IMR-90 (cell line): ENCODE results near the gene SIGLEC9. TPM values are rescaled to one million over a fixed set of nuclear protein-coding genes. Genes with fewer than 3 reads are reported as not detected.

Source experiments
- ATAC-seq: fragments of 200-7000 bp; cut with Tn5 transposase; 2 replicates; pipeline ENCODE4 v1.9.1; 2020; ENCODE audit warnings: low read depth, mild to moderate bottlenecking, moderate library complexity
- BruUV-seq: library from RNA; stranded (reverse); fragments of 400-500 nt; replicated peaks from 2 replicates; lab custom pipeline; 2021; lab: Mats Ljungman, UMichigan
- CTCF ChIA-PET: fragments of 300-600 bp; formaldehyde crosslinking; extraction: SDS; loops from one replicate; lab custom pipeline; 2021; ENCODE audit warnings: antibody characterized with exemption; lab: Yijun Ruan, JAX
- POLR2A ChIA-PET: fragments of 300-600 bp; sonication (Branson Sonifier 250); formaldehyde crosslinking; loops from one replicate; lab custom pipeline; 2022; ENCODE audit warnings: antibody characterized with exemption; ENCODE audit not compliant: unreplicated experiment; lab: Charles Lee
- DNase-seq: peaks from one replicate; pipeline ENCODE4 v3.0.0; 2013
- H2AFZ ChIP-seq: replicated peaks from 2 replicates; pipeline ENCODE3; 2013; ENCODE audit warnings: low read length, mild to moderate bottlenecking; ENCODE audit not compliant: poor library complexity
- H2AK5ac ChIP-seq: 2 replicates; pipeline ENCODE4 v1.6.1; 2013; ENCODE audit warnings: low read depth, low read length, inconsistent platforms
- H2AK9ac ChIP-seq: replicated peaks from 2 replicates; pipeline ENCODE3; 2013; ENCODE audit warnings: mild to moderate bottlenecking, low read depth, low read length, moderate library complexity; ENCODE audit not compliant: poor library complexity
- H2BK120ac ChIP-seq: 2 replicates; pipeline ENCODE4 v1.6.1; 2013; ENCODE audit warnings: low read depth, low read length, inconsistent platforms
- H2BK15ac ChIP-seq: 3 replicates; pipeline ENCODE4 v1.6.1; 2013; ENCODE audit warnings: low read depth, low read length, inconsistent platforms
- H2BK20ac ChIP-seq: 2 replicates; pipeline ENCODE4 v1.6.1; 2013; ENCODE audit warnings: low read depth, mild to moderate bottlenecking, inconsistent platforms, low read length, moderate library complexity
- H2BK5ac ChIP-seq: 2 replicates; pipeline ENCODE4 v1.6.1; 2013; ENCODE audit warnings: mild to moderate bottlenecking, low read depth, low read length, inconsistent platforms; ENCODE audit not compliant: poor library complexity, severe bottlenecking
- H3K14ac ChIP-seq: replicated peaks from 2 replicates; pipeline ENCODE4 v1.6.1; 2013; ENCODE audit warnings: low read depth, low read length, inconsistent platforms
- H3K18ac ChIP-seq: 2 replicates; pipeline ENCODE4 v1.6.1; 2013; ENCODE audit warnings: low read depth, low read length, control low read depth
- H3K23ac ChIP-seq: 2 replicates; pipeline ENCODE4 v1.6.1; 2013; ENCODE audit warnings: low read depth, low read length, inconsistent platforms
- H3K27ac ChIP-seq: 2 replicates; pipeline ENCODE4 v1.5.1; 2013; ENCODE audit warnings: mild to moderate bottlenecking, control low read depth, low read length; ENCODE audit not compliant: insufficient read depth
- H3K27me3 ChIP-seq: 2 replicates; pipeline ENCODE4 v1.6.1; 2013; ENCODE audit warnings: low read length; ENCODE audit not compliant: control insufficient read depth, insufficient read depth
- H3K36me3 ChIP-seq: 2 replicates; pipeline ENCODE4 v1.6.1; 2013; ENCODE audit warnings: low read length, mixed read lengths; ENCODE audit not compliant: control insufficient read depth, insufficient read depth
- H3K4ac ChIP-seq: 2 replicates; pipeline ENCODE4 v1.6.1; 2013; ENCODE audit warnings: low read depth, low read length, inconsistent platforms
- H3K4me1 ChIP-seq: 2 replicates; pipeline ENCODE4 v1.6.1; 2013; ENCODE audit warnings: low read length, mixed read lengths; ENCODE audit not compliant: control insufficient read depth, insufficient read depth
- H3K4me2 ChIP-seq: 2 replicates; pipeline ENCODE4 v1.6.1; 2013; ENCODE audit warnings: low read depth, mild to moderate bottlenecking, control low read depth, low read length, moderate library complexity
- H3K4me3 ChIP-seq: 2 replicates; pipeline ENCODE4 v1.5.1; 2013; ENCODE audit warnings: low read depth, mild to moderate bottlenecking, control low read depth, low read length, moderate library complexity; ENCODE audit not compliant: insufficient read depth
- H3K56ac ChIP-seq: 2 replicates; pipeline ENCODE4 v1.6.1; 2013; ENCODE audit warnings: low read length, inconsistent platforms; ENCODE audit not compliant: insufficient read depth; ENCODE audit errors: extremely low read depth
- H3K79me1 ChIP-seq, 2 experiments: 2 replicates each; pipeline ENCODE4 v1.6.1; 2013; ENCODE audit warnings: low read length in 2 of 2, inconsistent platforms in 1 of 2, low read depth in 1 of 2
- H3K9ac ChIP-seq: 2 replicates; pipeline ENCODE4 v1.6.1; 2013; ENCODE audit warnings: low read depth, low read length, control low read depth
- H3K9me1 ChIP-seq: 2 replicates; pipeline ENCODE4 v1.6.1; 2013; ENCODE audit warnings: low read length, inconsistent platforms; ENCODE audit not compliant: insufficient read depth
- H3K9me3 ChIP-seq: 2 replicates; pipeline ENCODE4 v1.6.1; 2013; ENCODE audit warnings: low read length; ENCODE audit not compliant: control insufficient read depth, insufficient read depth
- H4K20me1 ChIP-seq: 2 replicates; pipeline ENCODE4 v1.6.1; 2013; ENCODE audit warnings: low read length, inconsistent platforms; ENCODE audit not compliant: insufficient read depth
- H4K5ac ChIP-seq: 2 replicates; pipeline ENCODE4 v1.6.1; 2013; ENCODE audit warnings: mild to moderate bottlenecking, low read depth, low read length, control low read depth
- H4K8ac ChIP-seq, 2 experiments: 2 replicates each; pipeline ENCODE4 v1.6.1; 2013; ENCODE audit warnings: low read depth in 2 of 2, low read length in 2 of 2, control low read depth in 1 of 2, inconsistent platforms in 1 of 2
- H4K91ac ChIP-seq: 2 replicates; pipeline ENCODE4 v1.6.1; 2013; ENCODE audit warnings: low read depth, low read length, inconsistent platforms; ENCODE audit not compliant: insufficient read depth
- BHLHE40 ChIP-seq: fragments of 150-350 bp; IDR thresholded peaks from 2 replicates; pipeline ENCODE4 v1.6.1; 2016; ENCODE audit warnings: mild to moderate bottlenecking, low read depth, low read length
- CHD1 ChIP-seq: IDR thresholded peaks from 2 replicates; pipeline ENCODE4 v1.6.1; 2012; ENCODE audit warnings: low read depth, low read length, improper control_type of control experiment
- CTCF ChIP-seq: conservative IDR thresholded peaks from 2 replicates; pipeline ENCODE4 v1.5.1; 2012; ENCODE audit warnings: mild to moderate bottlenecking, low read depth, low read length, improper control_type of control experiment
- ELK1 ChIP-seq: fragments of 150-350 bp; IDR thresholded peaks from 2 replicates; pipeline ENCODE4 v1.6.1; 2016; ENCODE audit warnings: low read depth, mild to moderate bottlenecking, low read length, moderate library complexity, borderline replicate concordance
- FOS ChIP-seq: fragments of 150-350 bp; IDR thresholded peaks from 2 replicates; pipeline ENCODE4 v1.6.1; 2016; ENCODE audit warnings: low read depth, low read length
- MAFK ChIP-seq: IDR thresholded peaks from 2 replicates; pipeline ENCODE4 v1.6.1; 2012; ENCODE audit warnings: low read depth, low read length, improper control_type of control experiment
- MAZ ChIP-seq: IDR thresholded peaks from 2 replicates; pipeline ENCODE4 v1.6.1; 2012; ENCODE audit warnings: low read depth, mild to moderate bottlenecking, low read length, improper control_type of control experiment, moderate library complexity, borderline replicate concordance
- MXI1 ChIP-seq: IDR thresholded peaks from 2 replicates; pipeline ENCODE4 v1.6.1; 2012; ENCODE audit warnings: low read depth, mild to moderate bottlenecking, low read length, moderate library complexity, borderline replicate concordance
- NFE2L2 ChIP-seq: fragments of 150-350 bp; IDR thresholded peaks from 2 replicates; pipeline ENCODE4 v1.6.1; 2016; ENCODE audit warnings: low read depth, mild to moderate bottlenecking, low read length
- POLR2A ChIP-seq: IDR thresholded peaks from 2 replicates; pipeline ENCODE4 v1.6.1; 2012; ENCODE audit warnings: mild to moderate bottlenecking, low read depth, low read length
- RAD21 ChIP-seq: IDR thresholded peaks from 2 replicates; pipeline ENCODE4 v1.6.1; 2012; ENCODE audit warnings: low read length, improper control_type of control experiment
- RCOR1 ChIP-seq: IDR thresholded peaks from 2 replicates; pipeline ENCODE4 v1.6.1; 2012; ENCODE audit warnings: mild to moderate bottlenecking, low read length, improper control_type of control experiment; ENCODE audit not compliant: insufficient replicate concordance
- RFX5 ChIP-seq: IDR thresholded peaks from 2 replicates; pipeline ENCODE4 v1.8.0; 2012; ENCODE audit warnings: low read depth, mild to moderate bottlenecking, low read length, moderate library complexity
- SMC3 ChIP-seq: fragments of 150-350 bp; IDR thresholded peaks from 2 replicates; pipeline ENCODE4 v1.6.1; 2016; ENCODE audit warnings: low read depth, mild to moderate bottlenecking, antibody characterized with exemption, low read length, moderate library complexity
- WGBS, 2 experiments: methylation state at CpG; one replicate each; pipeline versions ENCODE4 v1.1.5 to v1.1.7; 2013; ENCODE audit warnings: missing lambda C conversion rate in 2 of 2; ENCODE audit not compliant: insufficient read length in 1 of 2; ENCODE audit errors: extremely low coverage in 2 of 2; 5-methylcytosine and 5-hydroxymethylcytosine counted together
- dilution Hi-C: fragments of 300-500 bp; cut with HindIII; formaldehyde crosslinking; loops from one replicate; pipeline ENCODE4 v1.14.3; 2018; ENCODE audit warnings: low sequenced_read_pairs; ENCODE audit not compliant: unreplicated experiment
- in situ Hi-C: fragments of 300-500 bp; cut with MboI; formaldehyde crosslinking; loops from 3 replicates; pipeline ENCODE4 v1.14.3; 2019; ENCODE audit warnings: low sequenced_read_pairs, inconsistent platforms, mixed read lengths
- intact Hi-C: fragments of 100-400 bp; cut with micrococcal nuclease; formaldehyde crosslinking; loops from 2 replicates; pipeline ENCODE4 v1.10.0; 2022
- polyA plus RNA-seq, 3 experiments: library from polyadenylated mRNA; depleted of rRNA; stranded (reverse); fragments of >200 nt; gene quantifications; 2 replicates each; pipeline ENCODE4 v1.2.3, GENCODE V29; 2012; ENCODE audit warnings: low replicate concordance in 1 of 3
- total RNA-seq: library from RNA; depleted of rRNA; stranded (reverse); fragments of >200 nt; gene quantifications from 2 replicates; pipeline ENCODE4 v1.2.3, GENCODE V29; 2012
- TF ChIP-seq, protein P1 (sequence below): fragments of 150-350 bp; IDR thresholded peaks from 2 replicates; pipeline ENCODE4 v1.6.1; 2017; ENCODE audit warnings: mild to moderate bottlenecking, antibody characterized with exemption, low read length, low read depth

SIGLEC9 gene
- total and polyA plus RNA-seq, 2 of the 4 experiments (the other 2 are of a cell fraction), result 0.03 TPM; not detected in 1

- TF ChIP-seq MAFK, result no peak
- no peak for TF ChIP-seq SMC3
These were observed 14.1 kb upstream of the SIGLEC9 start (continued) for GRCh38 chr19:51110666-51110971.

GRCh38 chr19:51111606-51112005 is 13.1 kb upstream of the SIGLEC9 start:
- no peak overlapping the region for H2BK120ac ChIP-seq
- H3K27me3 ChIP-seq, result peaks cover 6% of the 10 kb centered on the region
- H3K9me3 ChIP-seq, result no peaks in the 10 kb centered on the region
- no peak overlapping the region for H2AK9ac ChIP-seq
- H3K36me3 ChIP-seq, result no peaks in the 10 kb centered on the region
- H2BK20ac ChIP-seq, result no peak overlapping the region
- no TSS peak for BruUV-seq
- H3K4me3 ChIP-seq, result no peak overlapping the region
- no peak overlapping the region for H3K14ac ChIP-seq
- ATAC-seq (no peak), DNase-seq (no peak)
- no peaks in the 10 kb centered on the region for H3K4me1 ChIP-seq
- H2BK5ac ChIP-seq, result no peak overlapping the region
- no peak overlapping the region for H3K23ac ChIP-seq
- H4K91ac ChIP-seq, result no peak overlapping the region
- dilution Hi-C loops (no loop called here), in situ Hi-C loops (no loop called here), intact Hi-C loops (no loop called here)
- H3K9ac ChIP-seq, result no peak overlapping the region
- 49% methylated on average over 5 of the region's 6 CpGs; no CpG with 5 or more reads in 1 of the 2 experiments for WGBS, 2 experiments
- no peak overlapping the region for H3K27ac ChIP-seq
- no peak overlapping the region for H3K4me2 ChIP-seq
- H3K9me1 ChIP-seq, result peaks cover 9% of the 10 kb centered on the region; the same call in 1 of the 2 replicates
- no peak overlapping the region for H3K4ac ChIP-seq
- no peak overlapping the region for H3K56ac ChIP-seq
- H4K20me1 ChIP-seq, result no peaks in the 10 kb centered on the region
- no peak overlapping the region for H3K18ac ChIP-seq
- CTCF ChIA-PET, result no interaction called here
- no peak overlapping the region for H2BK15ac ChIP-seq
- no peak overlapping the region for H2AK5ac ChIP-seq
- peaks cover 12 to 15% of the 10 kb centered on the region in 2 experiments; a peak in 3 of 4 replicates for H3K79me1 ChIP-seq
- H2AFZ ChIP-seq, result no peak overlapping the region
- H4K5ac ChIP-seq, result no peak overlapping the region
- H4K8ac ChIP-seq, result no peak overlapping the region
- POLR2A ChIA-PET, result no interaction called here
- TF ChIP-seq RCOR1, result no peak
- no peak for TF ChIP-seq SMC3
- TF ChIP-seq ELK1, result no peak
- TF ChIP-seq FOS, result no peak
- no peak for TF ChIP-seq CHD1
- no peak for TF ChIP-seq RAD21
- no peak for TF ChIP-seq BHLHE40
- TF ChIP-seq CTCF, result no peak
- TF ChIP-seq POLR2A, result no peak
- TF ChIP-seq MAZ, result no peak
- no peak for TF ChIP-seq RFX5
- no peak for TF ChIP-seq NFE2L2
- TF ChIP-seq, protein P1, sequence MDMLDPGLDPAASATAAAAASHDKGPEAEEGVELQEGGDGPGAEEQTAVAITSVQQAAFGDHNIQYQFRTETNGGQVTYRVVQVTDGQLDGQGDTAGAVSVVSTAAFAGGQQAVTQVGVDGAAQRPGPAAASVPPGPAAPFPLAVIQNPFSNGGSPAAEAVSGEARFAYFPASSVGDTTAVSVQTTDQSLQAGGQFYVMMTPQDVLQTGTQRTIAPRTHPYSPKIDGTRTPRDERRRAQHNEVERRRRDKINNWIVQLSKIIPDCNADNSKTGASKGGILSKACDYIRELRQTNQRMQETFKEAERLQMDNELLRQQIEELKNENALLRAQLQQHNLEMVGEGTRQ, result no peak
- TF ChIP-seq MAFK, result no peak
- TF ChIP-seq MXI1, result no peak
